ENCODE data around the gene TEAD1. TPM values are rescaled to one million over a fixed set of nuclear protein-coding genes. Genes with fewer than 3 reads are reported as not detected.

The TEAD1 gene
- total and polyA plus RNA-seq, 2 donors (not counting 1 experiment from before 2014, with no cell fraction given): 88.6 to 121 TPM

DNA sequence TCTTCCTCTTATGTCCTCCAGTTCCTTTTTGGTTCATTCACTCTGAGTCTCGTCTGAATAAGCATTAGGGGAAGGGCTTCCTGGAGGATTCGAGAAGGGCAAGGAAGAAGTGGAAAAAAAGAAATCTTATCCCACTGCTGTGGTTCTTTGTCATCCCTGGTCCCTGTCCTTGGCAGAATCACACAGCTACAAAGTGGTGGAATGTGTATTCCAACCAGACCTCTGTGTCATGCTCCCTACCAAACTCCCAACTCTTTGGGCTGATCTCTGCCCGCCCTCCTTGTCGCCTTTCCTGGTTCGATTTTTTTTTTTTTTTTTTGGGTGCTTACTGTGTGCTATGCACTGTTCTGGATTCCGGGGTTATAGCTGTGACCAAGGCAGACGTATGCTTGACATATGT lies 61.0 kb downstream of the TEAD1 start:
- H2AFZ ChIP-seq (ENCODE audit: low read length): no peak overlapping the region
- H3K9me3 ChIP-seq (ENCODE audit: control insufficient read depth, insufficient read depth, low read depth, low read length): no peaks in the 10 kb centered on the region
- no peak for TF ChIP-seq EZH2 (IDR thresholded peaks at IDR 0.05; ENCODE audit: low read length, missing control alignments)
- TF ChIP-seq, protein P1, sequence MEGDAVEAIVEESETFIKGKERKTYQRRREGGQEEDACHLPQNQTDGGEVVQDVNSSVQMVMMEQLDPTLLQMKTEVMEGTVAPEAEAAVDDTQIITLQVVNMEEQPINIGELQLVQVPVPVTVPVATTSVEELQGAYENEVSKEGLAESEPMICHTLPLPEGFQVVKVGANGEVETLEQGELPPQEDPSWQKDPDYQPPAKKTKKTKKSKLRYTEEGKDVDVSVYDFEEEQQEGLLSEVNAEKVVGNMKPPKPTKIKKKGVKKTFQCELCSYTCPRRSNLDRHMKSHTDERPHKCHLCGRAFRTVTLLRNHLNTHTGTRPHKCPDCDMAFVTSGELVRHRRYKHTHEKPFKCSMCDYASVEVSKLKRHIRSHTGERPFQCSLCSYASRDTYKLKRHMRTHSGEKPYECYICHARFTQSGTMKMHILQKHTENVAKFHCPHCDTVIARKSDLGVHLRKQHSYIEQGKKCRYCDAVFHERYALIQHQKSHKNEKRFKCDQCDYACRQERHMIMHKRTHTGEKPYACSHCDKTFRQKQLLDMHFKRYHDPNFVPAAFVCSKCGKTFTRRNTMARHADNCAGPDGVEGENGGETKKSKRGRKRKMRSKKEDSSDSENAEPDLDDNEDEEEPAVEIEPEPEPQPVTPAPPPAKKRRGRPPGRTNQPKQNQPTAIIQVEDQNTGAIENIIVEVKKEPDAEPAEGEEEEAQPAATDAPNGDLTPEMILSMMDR (conservative IDR thresholded peaks at IDR 0.05 in 1 of 2, IDR thresholded peaks at IDR 0.05 in 1 of 2; ENCODE audit: low read depth in 1 of 2, low read length in 2 of 2): no peak
- H3K27ac ChIP-seq (ENCODE audit: insufficient read depth, low read length): no peak overlapping the region
- H4K20me1 ChIP-seq (ENCODE audit: control insufficient read depth, extremely low read depth, insufficient read depth, low read length): peaks cover 6% of the 10 kb centered on the region
- H3K36me3 ChIP-seq (ENCODE audit: control insufficient read depth, insufficient read depth, low read length): no peaks in the 10 kb centered on the region
- peaks cover 2% of the 10 kb centered on the region for H3K4me1 ChIP-seq (ENCODE audit: control insufficient read depth, extremely low read depth, insufficient read depth, low read length)
- peaks cover 95% of the 10 kb centered on the region for H3K79me2 ChIP-seq (ENCODE audit: control insufficient read depth, insufficient read depth, low read length)
- DNase-seq (ENCODE audit: low read depth in 2 of 2): no peak
- H3K27me3 ChIP-seq (ENCODE audit: control insufficient read depth, insufficient read depth, low read length): no peaks in the 10 kb centered on the region
- H3K4me3 ChIP-seq (replicated peaks in 1 of 4; ENCODE audit: control extremely low read depth in 1 of 4, insufficient read depth in 1 of 4, low read depth in 3 of 4, low read length in 4 of 4): no peak overlapping the region
- H3K9ac ChIP-seq (ENCODE audit: insufficient read depth, low read length): no peak overlapping the region
- no peak overlapping the region for H3K4me2 ChIP-seq (ENCODE audit: extremely low read depth, insufficient read depth, low read length)

DNA sequence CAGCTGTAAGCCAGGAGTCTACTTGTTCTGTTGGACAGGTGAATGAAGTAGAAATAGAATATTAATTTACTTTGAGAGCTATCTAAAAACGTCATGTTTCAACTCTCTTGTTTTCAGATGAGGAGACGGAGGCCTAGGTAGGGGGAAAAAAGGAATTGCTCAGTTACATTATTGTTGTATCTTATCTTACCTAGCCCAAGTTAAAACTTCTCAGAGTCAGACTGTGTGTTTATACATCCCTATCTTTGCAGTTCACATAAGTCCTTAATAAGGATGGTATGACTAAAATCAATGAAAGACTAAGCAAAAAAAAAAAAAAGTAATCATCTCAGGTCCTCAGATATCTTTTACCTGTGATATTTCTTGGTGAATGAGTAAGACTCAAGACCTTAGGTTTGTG lies 62.8 kb downstream of the TEAD1 start:
- DNase-seq (ENCODE audit: low read depth in 2 of 2): no peak
- Histone ChIP-seq H3K4me3 (replicated peaks in 1 of 4; ENCODE audit: control extremely low read depth in 1 of 4, insufficient read depth in 1 of 4, low read depth in 3 of 4, low read length in 4 of 4) (no peak overlapping the region), H4K20me1 (ENCODE audit: control insufficient read depth, extremely low read depth, insufficient read depth, low read length) (peaks cover 7% of the 10 kb centered on the region), H3K9ac (ENCODE audit: insufficient read depth, low read length) (no peak overlapping the region), H3K27ac (ENCODE audit: insufficient read depth, low read length) (no peak overlapping the region), H3K4me2 (ENCODE audit: extremely low read depth, insufficient read depth, low read length) (no peak overlapping the region), H3K79me2 (ENCODE audit: control insufficient read depth, insufficient read depth, low read length) (peaks cover 96% of the 10 kb centered on the region), H2AFZ (ENCODE audit: low read length) (no peak overlapping the region), H3K4me1 (ENCODE audit: control insufficient read depth, extremely low read depth, insufficient read depth, low read length) (no peaks in the 10 kb centered on the region), H3K9me3 (ENCODE audit: control insufficient read depth, insufficient read depth, low read depth, low read length) (no peaks in the 10 kb centered on the region), H3K27me3 (ENCODE audit: control insufficient read depth, insufficient read depth, low read length) (no peaks in the 10 kb centered on the region), H3K36me3 (ENCODE audit: control insufficient read depth, insufficient read depth, low read length) (no peaks in the 10 kb centered on the region)
- TF ChIP-seq EZH2 (IDR thresholded peaks at IDR 0.05; ENCODE audit: low read length, missing control alignments): no peak
- TF ChIP-seq, protein P1 (conservative IDR thresholded peaks at IDR 0.05 in 1 of 2, IDR thresholded peaks at IDR 0.05 in 1 of 2; ENCODE audit: low read depth in 1 of 2, low read length in 2 of 2): no peak

DNA sequence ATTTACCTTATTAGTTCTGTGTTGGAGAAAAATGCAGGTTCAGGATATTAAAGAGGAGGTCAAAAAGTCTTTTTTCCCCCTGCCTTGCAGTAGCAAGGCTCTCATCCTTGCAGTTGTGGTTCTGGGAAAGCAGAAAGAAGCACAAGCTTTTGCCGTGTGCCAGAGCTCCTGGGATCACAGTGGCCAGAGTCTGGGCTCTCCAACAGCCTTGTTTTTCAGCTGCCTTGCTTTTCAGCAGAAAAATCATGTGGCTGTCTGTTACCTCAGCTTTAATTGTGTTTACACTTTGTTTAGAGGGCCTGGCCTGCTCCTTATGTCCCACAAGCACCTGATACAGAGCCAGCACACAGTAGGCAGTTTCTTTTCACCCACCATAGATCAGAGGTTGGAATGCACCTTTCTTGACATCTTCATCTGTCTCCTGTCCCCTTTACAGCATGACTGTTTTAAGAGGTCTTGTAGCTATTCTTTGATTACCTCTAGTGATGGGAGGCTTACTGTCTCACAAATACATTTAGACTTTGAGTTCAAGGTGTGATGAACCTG lies 67.5 kb downstream of the TEAD1 start:
- Histone ChIP-seq H3K27ac (ENCODE audit: insufficient read depth, low read length) (no peak overlapping the region), H2AFZ (ENCODE audit: low read length) (no peak overlapping the region), H3K27me3 (ENCODE audit: control insufficient read depth, insufficient read depth, low read length) (no peaks in the 10 kb centered on the region), H3K36me3 (ENCODE audit: control insufficient read depth, insufficient read depth, low read length) (no peaks in the 10 kb centered on the region), H3K9me3 (ENCODE audit: control insufficient read depth, insufficient read depth, low read depth, low read length) (no peaks in the 10 kb centered on the region), H3K4me3 (replicated peaks in 1 of 4; ENCODE audit: control extremely low read depth in 1 of 4, insufficient read depth in 1 of 4, low read depth in 3 of 4, low read length in 4 of 4) (no peak overlapping the region), H4K20me1 (ENCODE audit: control insufficient read depth, extremely low read depth, insufficient read depth, low read length) (peaks cover 8% of the 10 kb centered on the region), H3K9ac (ENCODE audit: insufficient read depth, low read length) (no peak overlapping the region), H3K4me1 (ENCODE audit: control insufficient read depth, extremely low read depth, insufficient read depth, low read length) (peaks cover 3% of the 10 kb centered on the region), H3K4me2 (ENCODE audit: extremely low read depth, insufficient read depth, low read length) (no peak overlapping the region), H3K79me2 (ENCODE audit: control insufficient read depth, insufficient read depth, low read length) (peaks cover 97% of the 10 kb centered on the region)
- TF ChIP-seq EZH2 (IDR thresholded peaks at IDR 0.05; ENCODE audit: low read length, missing control alignments): no peak
- no peak for DNase-seq (ENCODE audit: low read depth in 2 of 2)

Data from fibroblast of lung (primary cell).